ENCODE data around the gene ASIP. TPM values are rescaled to one million over a fixed set of nuclear protein-coding genes. Genes with fewer than 3 reads are reported as not detected.

ASIP gene
- polyA plus RNA-seq, 1 donor (not counting 4 experiments of a cell fraction or from before 2014, with no cell fraction given), result not detected

DNA sequence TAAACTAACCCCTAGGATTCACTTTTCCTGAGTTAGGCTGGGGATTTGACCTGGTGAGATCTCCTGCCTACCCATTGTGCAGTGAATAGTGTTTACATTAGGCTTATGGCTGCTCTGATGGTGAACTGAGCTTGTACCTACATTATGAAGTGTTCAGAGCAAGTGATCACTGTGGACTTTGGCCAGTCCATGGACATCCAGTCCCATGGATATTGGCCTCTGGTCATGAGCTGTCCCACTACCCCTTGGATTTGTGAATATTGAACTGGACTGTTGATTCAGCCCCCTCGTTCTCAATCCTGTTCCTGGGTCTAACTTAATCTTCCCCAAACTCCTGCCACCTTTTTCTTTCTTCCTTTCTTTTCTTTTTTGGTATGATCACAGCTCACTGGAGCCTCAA is 13.8 kb downstream of the ASIP start:
- dilution Hi-C loops (cut with MboI; ENCODE audit: extremely low pct_ligation_motif_present, low sequenced_read_pairs), result no loop called here
- no peak overlapping the region for H3K4me3 ChIP-seq (ENCODE audit: control insufficient read depth in 2 of 3, extremely low read depth in 1 of 3, insufficient read depth in 2 of 3, low read depth in 1 of 3, low read length in 3 of 3)

GRCh38 chr20:34256629-34257124 is 15.5 kb downstream of the ASIP start:
- no peak for FAIRE-seq
- H3K36me3 ChIP-seq (ENCODE audit: control insufficient read depth in 2 of 2, extremely low read depth in 1 of 2, insufficient read depth in 2 of 2, low read length in 2 of 2), result no peaks in the 10 kb centered on the region
- no peaks in the 10 kb centered on the region for H3K27me3 ChIP-seq (ENCODE audit: control insufficient read depth, extremely low read depth, insufficient read depth, low read length)
- H3K9me1 ChIP-seq (ENCODE audit: control insufficient read depth, extremely low read depth, insufficient read depth, low read length), result no peaks in the 10 kb centered on the region
- no peak overlapping the region for H3K4me3 ChIP-seq (ENCODE audit: control insufficient read depth in 2 of 3, extremely low read depth in 1 of 3, insufficient read depth in 2 of 3, low read depth in 1 of 3, low read length in 3 of 3)
- H3K27ac ChIP-seq (ENCODE audit: control insufficient read depth, insufficient read depth, low read length), result no peak overlapping the region
- H3K9me3 ChIP-seq (ENCODE audit: control insufficient read depth, low read depth, low read length), result no peaks in the 10 kb centered on the region
- TF ChIP-seq, protein P1, sequence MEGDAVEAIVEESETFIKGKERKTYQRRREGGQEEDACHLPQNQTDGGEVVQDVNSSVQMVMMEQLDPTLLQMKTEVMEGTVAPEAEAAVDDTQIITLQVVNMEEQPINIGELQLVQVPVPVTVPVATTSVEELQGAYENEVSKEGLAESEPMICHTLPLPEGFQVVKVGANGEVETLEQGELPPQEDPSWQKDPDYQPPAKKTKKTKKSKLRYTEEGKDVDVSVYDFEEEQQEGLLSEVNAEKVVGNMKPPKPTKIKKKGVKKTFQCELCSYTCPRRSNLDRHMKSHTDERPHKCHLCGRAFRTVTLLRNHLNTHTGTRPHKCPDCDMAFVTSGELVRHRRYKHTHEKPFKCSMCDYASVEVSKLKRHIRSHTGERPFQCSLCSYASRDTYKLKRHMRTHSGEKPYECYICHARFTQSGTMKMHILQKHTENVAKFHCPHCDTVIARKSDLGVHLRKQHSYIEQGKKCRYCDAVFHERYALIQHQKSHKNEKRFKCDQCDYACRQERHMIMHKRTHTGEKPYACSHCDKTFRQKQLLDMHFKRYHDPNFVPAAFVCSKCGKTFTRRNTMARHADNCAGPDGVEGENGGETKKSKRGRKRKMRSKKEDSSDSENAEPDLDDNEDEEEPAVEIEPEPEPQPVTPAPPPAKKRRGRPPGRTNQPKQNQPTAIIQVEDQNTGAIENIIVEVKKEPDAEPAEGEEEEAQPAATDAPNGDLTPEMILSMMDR (optimal IDR thresholded peaks at IDR 0.05 in 1 of 3, IDR thresholded peaks at IDR 0.05 in 1 of 3, conservative IDR thresholded peaks at IDR 0.05 in 1 of 3; ENCODE audit: extremely low read depth in 1 of 3, insufficient read depth in 2 of 3, low read length in 3 of 3), result no peak
- TF ChIP-seq EZH2 (IDR thresholded peaks at IDR 0.05; ENCODE audit: low read length), result no peak
- H2AFZ ChIP-seq (ENCODE audit: control insufficient read depth, low read length), result no peak overlapping the region
- no peaks in the 10 kb centered on the region for H3K79me2 ChIP-seq (ENCODE audit: control insufficient read depth, insufficient read depth, low read length)
- no peaks in the 10 kb centered on the region for H4K20me1 ChIP-seq (ENCODE audit: control insufficient read depth, extremely low read depth, insufficient read depth, low read length)
- dilution Hi-C loops (cut with MboI; ENCODE audit: extremely low pct_ligation_motif_present, low sequenced_read_pairs), result no loop called here
- H3K9ac ChIP-seq (ENCODE audit: control insufficient read depth, extremely low read depth, insufficient read depth, low read length), result no peak overlapping the region
- no peaks in the 10 kb centered on the region for H3K4me1 ChIP-seq (ENCODE audit: control insufficient read depth, extremely low read depth, insufficient read depth, low read length)
- H3K4me2 ChIP-seq (ENCODE audit: control insufficient read depth, extremely low read depth, insufficient read depth, low read depth, low read length), result no peak overlapping the region
- no peak for DNase-seq (ENCODE audit: low read depth, low spot score)

More for the DNA sequence above, 13.8 kb downstream of the ASIP start:
- Histone ChIP-seq H3K27ac (ENCODE audit: control insufficient read depth, insufficient read depth, low read length) (no peak overlapping the region), H3K4me1 (ENCODE audit: control insufficient read depth, extremely low read depth, insufficient read depth, low read length) (no peaks in the 10 kb centered on the region), H3K9me3 (ENCODE audit: control insufficient read depth, low read depth, low read length) (no peaks in the 10 kb centered on the region), H4K20me1 (ENCODE audit: control insufficient read depth, extremely low read depth, insufficient read depth, low read length) (no peaks in the 10 kb centered on the region), H3K9me1 (ENCODE audit: control insufficient read depth, extremely low read depth, insufficient read depth, low read length) (no peaks in the 10 kb centered on the region), H3K4me2 (ENCODE audit: control insufficient read depth, extremely low read depth, insufficient read depth, low read depth, low read length) (no peak overlapping the region), H3K36me3 (ENCODE audit: control insufficient read depth in 2 of 2, extremely low read depth in 1 of 2, insufficient read depth in 2 of 2, low read length in 2 of 2) (no peaks in the 10 kb centered on the region), H3K27me3 (ENCODE audit: control insufficient read depth, extremely low read depth, insufficient read depth, low read length) (no peaks in the 10 kb centered on the region), H3K9ac (ENCODE audit: control insufficient read depth, extremely low read depth, insufficient read depth, low read length) (no peak overlapping the region), H3K79me2 (ENCODE audit: control insufficient read depth, insufficient read depth, low read length) (no peaks in the 10 kb centered on the region), H2AFZ (ENCODE audit: control insufficient read depth, low read length) (no peak overlapping the region)
- FAIRE-seq (no peak), DNase-seq (ENCODE audit: low read depth, low spot score) (no peak)
- TF ChIP-seq EZH2 (IDR thresholded peaks at IDR 0.05; ENCODE audit: low read length), result no peak
- TF ChIP-seq, protein P1 (optimal IDR thresholded peaks at IDR 0.05 in 1 of 3, IDR thresholded peaks at IDR 0.05 in 1 of 3, conservative IDR thresholded peaks at IDR 0.05 in 1 of 3; ENCODE audit: extremely low read depth in 1 of 3, insufficient read depth in 2 of 3, low read length in 3 of 3), result no peak

Measured in keratinocyte (primary cell).